Nucleus accumbens (tissue), 56 donors: Measurements from ENCODE around the gene PLEKHA6.

Experiments used
- DNase-seq, 56 donors: peaks; one replicate each; lab custom pipeline; 2025; lab: John Stamatoyannopoulos, UW

The PLEKHA6 gene, protein sequence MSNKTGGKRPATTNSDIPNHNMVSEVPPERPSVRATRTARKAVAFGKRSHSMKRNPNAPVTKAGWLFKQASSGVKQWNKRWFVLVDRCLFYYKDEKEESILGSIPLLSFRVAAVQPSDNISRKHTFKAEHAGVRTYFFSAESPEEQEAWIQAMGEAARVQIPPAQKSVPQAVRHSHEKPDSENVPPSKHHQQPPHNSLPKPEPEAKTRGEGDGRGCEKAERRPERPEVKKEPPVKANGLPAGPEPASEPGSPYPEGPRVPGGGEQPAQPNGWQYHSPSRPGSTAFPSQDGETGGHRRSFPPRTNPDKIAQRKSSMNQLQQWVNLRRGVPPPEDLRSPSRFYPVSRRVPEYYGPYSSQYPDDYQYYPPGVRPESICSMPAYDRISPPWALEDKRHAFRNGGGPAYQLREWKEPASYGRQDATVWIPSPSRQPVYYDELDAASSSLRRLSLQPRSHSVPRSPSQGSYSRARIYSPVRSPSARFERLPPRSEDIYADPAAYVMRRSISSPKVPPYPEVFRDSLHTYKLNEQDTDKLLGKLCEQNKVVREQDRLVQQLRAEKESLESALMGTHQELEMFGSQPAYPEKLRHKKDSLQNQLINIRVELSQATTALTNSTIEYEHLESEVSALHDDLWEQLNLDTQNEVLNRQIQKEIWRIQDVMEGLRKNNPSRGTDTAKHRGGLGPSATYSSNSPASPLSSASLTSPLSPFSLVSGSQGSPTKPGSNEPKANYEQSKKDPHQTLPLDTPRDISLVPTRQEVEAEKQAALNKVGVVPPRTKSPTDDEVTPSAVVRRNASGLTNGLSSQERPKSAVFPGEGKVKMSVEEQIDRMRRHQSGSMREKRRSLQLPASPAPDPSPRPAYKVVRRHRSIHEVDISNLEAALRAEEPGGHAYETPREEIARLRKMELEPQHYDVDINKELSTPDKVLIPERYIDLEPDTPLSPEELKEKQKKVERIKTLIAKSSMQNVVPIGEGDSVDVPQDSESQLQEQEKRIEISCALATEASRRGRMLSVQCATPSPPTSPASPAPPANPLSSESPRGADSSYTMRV

DNA sequence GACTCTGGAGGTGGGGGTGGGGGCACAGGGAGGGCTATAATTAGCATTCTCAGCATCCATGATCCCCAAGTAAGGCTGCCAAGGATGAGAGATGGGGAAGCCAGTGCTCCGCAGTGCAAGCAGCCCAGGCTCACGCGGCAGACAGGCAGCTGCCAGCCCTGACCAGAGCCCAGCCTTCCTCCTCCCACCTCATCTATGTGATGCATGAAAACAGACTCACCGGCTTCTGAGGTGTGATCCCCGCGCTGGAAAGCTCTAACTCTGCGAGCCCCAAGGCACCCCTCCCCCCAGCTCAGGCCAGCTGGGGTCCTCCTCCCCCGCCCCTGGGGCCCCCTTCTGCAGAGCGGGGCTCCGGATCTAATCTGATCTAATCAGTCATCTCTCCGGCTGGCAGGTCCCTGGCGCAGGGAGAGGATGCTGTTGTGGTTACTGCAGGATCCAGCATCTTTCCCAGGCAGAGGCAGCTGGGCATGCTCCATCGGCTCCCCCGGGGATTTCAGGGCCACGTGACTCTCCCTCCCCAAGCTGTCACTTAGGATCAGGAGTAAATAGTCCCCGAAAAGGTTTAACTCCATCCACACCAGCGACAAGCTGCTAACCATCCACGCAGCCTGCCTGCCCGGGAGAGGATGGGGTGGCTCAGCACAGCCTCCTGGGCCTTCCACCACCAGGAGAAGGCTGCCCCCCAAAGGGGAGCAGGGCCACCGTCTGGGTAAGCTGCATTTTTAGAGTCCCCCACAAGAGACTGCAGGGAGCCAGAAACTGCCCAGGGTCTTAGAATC lies at the start of gene PLEKHA6:
TSS of gene PLEKHA6 (minus strand) at position 456 of the 782 bp plus-strand sequence. CDS start 86,202 bp downstream, outside the sequence.
- peak in 51 of 56 donors; percentile 28 to 89 (median 69) for DNase-seq

DNA sequence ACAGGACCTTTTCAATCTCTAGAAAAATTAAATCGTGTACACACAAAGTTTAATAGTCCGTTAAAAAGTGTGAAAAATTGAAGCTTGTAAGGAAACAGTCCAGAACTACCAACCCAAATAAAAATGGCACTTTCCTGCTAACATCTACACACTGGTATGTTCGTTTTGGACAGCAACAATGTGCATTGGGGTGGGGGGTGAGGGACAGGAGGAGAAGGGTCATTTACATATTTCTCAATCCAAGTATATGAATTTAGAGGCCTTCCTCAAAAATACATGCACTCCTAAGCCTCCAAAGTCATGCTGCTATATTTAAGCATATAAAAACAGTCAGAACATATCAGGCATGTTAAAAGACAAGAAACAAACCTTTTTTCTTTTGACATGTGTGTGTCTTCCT lies 49.4 kb upstream of the PLEKHA6 start:
- DNase-seq = no peak

DNA sequence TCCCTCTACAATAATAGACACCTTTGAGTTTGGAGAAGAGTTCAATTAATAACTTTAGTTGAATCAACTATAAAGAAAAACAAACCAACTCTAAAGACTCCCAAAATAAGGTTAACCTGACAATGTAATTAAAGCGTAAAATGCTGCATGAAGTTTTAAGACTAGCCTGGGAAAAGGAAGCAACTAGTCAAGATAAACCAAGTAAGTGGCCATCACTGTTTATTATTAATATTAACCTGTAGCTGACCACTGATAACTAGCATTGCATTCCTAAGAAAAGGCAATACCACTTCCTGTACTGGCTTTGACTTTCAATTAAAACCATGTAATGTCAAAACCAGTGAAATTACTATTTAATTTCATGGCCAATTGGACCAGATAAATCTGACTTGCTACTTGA lies 48.9 kb upstream of the PLEKHA6 start:
- no peak for DNase-seq

- peak in 32 of 56 donors; percentile 11 to 87 (median 40) for DNase-seq
These were observed 48.4 kb upstream of the PLEKHA6 start for GRCh38 chr1:204408074-204408507.

DNA sequence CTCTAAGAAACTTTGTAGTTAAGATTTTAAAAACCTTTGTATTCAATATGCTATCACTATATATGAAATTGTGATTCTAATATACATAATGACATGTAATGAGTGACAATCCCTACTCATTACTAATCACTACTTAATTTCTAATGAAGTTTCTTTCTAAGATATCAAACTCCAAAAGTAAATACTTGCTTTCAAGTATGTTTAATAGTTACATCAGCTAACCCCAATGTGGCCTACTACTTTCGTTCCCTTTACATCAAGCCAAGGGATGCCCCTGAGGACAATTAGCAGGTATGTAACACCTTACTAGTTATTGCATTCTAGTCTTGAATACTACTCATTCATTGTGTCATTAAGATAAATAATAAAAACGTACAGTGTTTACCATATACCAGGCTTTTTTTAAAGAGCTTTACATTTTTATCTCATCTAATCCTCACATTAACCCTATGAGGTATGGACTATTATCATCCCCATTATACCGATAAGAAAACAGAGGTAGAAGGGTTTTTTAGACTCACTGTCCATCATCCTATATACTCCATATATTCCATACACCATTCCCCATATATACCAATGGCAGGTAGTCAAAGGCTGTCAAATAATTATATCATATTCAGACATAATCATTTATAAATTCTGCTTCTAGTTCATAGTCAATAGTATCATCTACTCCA lies 47.7 kb upstream of the PLEKHA6 start:
- DNase-seq = no peak

- DNase-seq = no peak
These were observed 46.9 kb upstream of the PLEKHA6 start for GRCh38 chr1:204406621-204407020.

- no peak for DNase-seq
These were observed 46.3 kb upstream of the PLEKHA6 start for GRCh38 chr1:204405988-204406387.

- DNase-seq = no peak
These were observed 44.9 kb upstream of the PLEKHA6 start for GRCh38 chr1:204404629-204405028.

GRCh38 chr1:204402391-204402790 lies 42.7 kb upstream of the PLEKHA6 start:
- DNase-seq = no peak

DNA sequence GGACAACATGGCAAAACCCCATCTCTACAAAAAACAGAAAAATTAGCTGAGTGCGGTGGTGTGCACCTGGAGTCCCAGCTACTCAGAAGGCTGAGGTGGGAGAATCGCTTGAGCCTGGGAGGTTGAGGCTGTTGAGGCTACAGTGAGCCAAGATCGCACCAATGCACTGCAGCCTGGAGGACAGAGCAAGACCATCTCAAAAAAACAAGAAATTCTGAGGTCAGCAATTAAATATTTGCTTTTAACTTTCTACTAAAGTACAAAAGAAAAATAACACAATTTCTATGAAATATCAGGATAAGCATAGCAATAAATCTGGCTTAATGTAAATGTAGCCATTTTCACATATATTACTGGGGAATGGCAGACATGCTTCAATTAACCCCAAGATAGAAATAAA lies 42.0 kb upstream of the PLEKHA6 start:
- no peak for DNase-seq

DNA sequence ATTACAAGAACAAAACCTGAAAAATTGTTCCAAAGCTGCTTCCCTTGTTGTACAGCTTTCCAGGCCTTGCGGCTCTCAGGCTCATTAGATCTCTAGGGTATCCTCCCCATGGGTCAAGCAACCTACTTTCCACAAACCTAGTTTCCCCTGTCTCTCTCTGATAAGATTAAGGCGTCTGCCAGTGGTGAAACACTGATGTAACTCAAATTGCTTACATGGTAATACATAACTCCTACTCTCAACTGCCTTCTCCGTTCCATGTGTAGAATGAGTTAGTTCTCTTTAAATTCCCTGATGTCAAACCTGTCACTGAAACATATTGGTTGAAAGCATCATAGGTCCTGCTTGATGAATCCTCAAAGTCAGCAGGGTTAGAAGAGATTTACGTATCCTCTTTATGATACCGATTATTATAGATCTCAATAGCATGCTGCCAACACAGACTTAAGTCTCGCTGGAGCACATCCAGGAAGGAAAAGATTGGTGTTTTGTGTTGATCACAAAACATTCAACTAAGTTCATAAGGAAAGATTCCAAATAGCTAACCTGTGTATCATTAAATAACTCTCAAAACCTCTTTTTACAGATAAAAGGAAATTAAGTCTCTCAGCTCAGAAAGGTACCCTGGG lies 41.3 kb upstream of the PLEKHA6 start:
- DNase-seq = no peak

DNA sequence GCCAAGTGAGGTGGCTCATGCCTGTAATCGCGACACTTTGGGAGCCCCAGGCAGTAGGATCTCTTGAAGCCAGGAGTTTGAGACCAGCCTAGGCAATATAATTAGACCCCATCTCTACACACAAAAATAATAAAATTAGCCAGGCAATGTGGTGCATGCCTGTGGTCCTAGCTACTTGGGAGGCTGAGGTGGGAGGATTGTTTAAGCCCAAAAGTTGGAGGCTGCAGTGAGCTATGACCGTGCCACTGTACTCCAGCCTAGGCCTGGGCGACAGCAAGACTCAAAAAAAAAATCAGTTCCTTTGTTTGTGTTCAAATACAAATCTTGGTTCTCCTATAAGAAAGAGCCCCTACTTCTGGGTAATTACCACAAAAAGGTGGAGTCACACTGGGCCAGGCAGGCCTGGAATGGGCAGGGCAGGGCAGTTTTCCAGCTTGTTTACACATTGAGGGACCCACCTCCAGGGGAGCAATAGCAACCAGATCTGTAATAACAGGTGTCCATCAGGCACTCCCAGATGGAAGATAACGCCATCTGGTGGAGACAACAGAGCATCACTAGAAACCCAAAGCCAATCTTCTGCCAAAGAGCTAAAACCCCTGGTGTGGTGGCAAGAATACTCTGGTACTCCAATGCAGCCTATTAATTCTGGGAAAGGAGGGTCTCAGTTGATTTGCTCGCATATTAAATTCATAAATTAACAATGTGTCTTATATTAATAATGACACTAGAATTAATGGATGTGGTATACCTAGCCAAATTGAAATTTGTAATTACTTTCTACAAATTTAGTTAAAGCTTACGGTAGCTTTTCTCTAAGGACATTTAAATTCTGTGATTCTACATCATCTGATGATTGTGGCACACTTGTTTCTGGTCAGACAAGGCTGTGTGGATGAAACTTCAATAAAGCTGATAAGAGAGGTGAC lies 38.7 kb upstream of the PLEKHA6 start:
- peak in 29 of 56 donors; percentile 5 to 55 (median 27) for DNase-seq

- DNase-seq = no peak
These were observed 36.4 kb upstream of the PLEKHA6 start for GRCh38 chr1:204396015-204396583.

DNA sequence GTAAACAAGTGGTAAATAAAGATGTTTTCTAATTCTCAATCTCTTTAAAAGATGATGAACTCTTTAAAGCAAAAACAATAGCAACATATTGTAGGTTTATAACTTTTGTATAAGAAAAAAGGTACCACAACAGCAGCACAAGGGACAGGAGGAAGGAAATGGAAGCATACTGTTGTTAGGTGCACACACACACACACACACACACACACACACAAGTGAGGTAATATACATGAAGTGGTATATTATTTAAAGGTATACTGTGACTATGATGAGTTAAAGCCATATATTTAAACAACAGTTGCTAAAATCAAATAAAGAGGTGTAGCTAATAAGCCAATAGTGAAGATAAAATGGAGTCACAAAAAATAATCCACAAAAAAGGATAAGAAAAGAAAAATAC lies 31.9 kb upstream of the PLEKHA6 start:
- DNase-seq = no peak

DNA sequence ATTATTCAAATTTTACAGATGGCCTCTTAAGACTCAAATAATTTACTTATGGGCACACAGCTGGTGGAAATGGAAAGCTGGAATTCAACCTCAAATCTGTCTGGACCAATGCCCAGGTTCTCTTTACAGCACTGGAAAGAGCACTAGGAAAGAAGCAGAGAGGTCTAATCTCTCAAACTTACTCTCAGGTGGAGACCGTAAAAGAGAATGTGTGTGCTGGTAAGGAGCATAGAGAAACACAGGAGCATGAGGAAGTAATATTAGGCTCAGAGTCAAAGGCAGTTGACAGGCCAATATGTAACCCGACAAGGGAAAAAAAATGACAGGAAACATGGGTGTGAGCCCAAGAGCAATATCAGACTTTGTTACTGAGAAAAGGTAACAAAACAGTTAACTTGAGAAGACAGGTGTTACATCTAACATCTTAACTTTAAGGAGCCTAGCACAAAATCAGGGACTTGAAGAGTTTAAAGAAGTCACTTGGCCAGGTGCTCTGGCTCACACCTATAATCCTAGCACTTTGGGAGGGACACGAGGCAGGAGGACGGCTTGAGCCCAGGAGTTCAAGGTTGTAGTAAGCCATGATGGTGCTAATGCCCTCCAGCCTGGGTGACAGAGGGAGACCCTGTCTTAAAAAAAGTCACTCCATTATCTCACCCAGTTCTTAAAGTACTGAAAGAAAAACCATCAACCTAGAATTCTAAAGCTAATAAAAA lies 31.2 kb upstream of the PLEKHA6 start:
- no peak for DNase-seq

GRCh38 chr1:204385727-204386126 lies 26.0 kb upstream of the PLEKHA6 start:
- DNase-seq = no peak
